Mesenchymal stem cell (in vitro differentiated cells and primary cell): ENCODE measurements around the gene SLFN12L.
"Not testable (repeated sequence)": the region's sequence is repeated elsewhere in the genome, so short reads cannot be mapped to it uniquely, and the experiment has no call there.

Source experiments
- DNase-seq: peaks from one replicate; pipeline ENCODE4 v3.0.0-alpha.2; 2013
- H2AFZ ChIP-seq: one replicate; pipeline ENCODE4 v1.6.1; 2013; ENCODE audit warnings: low read depth, mild to moderate bottlenecking, control low read depth, inconsistent platforms, low read length, moderate library complexity
- H2AK5ac ChIP-seq: 2 replicates; pipeline ENCODE4 v1.6.1; 2013; ENCODE audit warnings: low read length, moderate library complexity, mild to moderate bottlenecking, inconsistent platforms; ENCODE audit not compliant: severe bottlenecking
- H2BK120ac ChIP-seq: one replicate; pipeline ENCODE4 v1.6.1; 2013; ENCODE audit warnings: low read depth, mild to moderate bottlenecking, inconsistent platforms, low read length, moderate library complexity
- H2BK12ac ChIP-seq, 2 experiments: one replicate each; pipeline ENCODE4 v1.6.1; 2013; ENCODE audit warnings: inconsistent platforms in 2 of 2, low read length in 2 of 2, mild to moderate bottlenecking in 2 of 2, moderate library complexity in 2 of 2, control low read depth in 1 of 2
- H2BK15ac ChIP-seq: one replicate; pipeline ENCODE4 v1.6.1; 2013; ENCODE audit warnings: mild to moderate bottlenecking, low read depth, inconsistent platforms; ENCODE audit not compliant: poor library complexity, severe bottlenecking
- H2BK5ac ChIP-seq: 2 replicates; pipeline ENCODE4 v1.6.1; 2013; ENCODE audit warnings: low read depth, mild to moderate bottlenecking, low read length, control low read depth, inconsistent platforms; ENCODE audit not compliant: poor library complexity, severe bottlenecking
- H3K14ac ChIP-seq, 2 experiments: one replicate each; pipeline ENCODE4 v1.6.1; 2013; ENCODE audit warnings: inconsistent platforms in 2 of 2, low read length in 2 of 2, control low read depth in 1 of 2, mild to moderate bottlenecking in 1 of 2, moderate library complexity in 1 of 2
- H3K18ac ChIP-seq, 2 experiments: one replicate each; pipeline ENCODE4 v1.6.1; 2013; ENCODE audit warnings: inconsistent platforms in 2 of 2, low read length in 2 of 2, control low read depth in 1 of 2, low read depth in 1 of 2, mild to moderate bottlenecking in 1 of 2
- H3K23ac ChIP-seq, 2 experiments: one replicate each; pipeline ENCODE4 v1.6.1; 2013; ENCODE audit warnings: inconsistent platforms in 2 of 2, low read length in 2 of 2, mild to moderate bottlenecking in 2 of 2, moderate library complexity in 2 of 2, control low read depth in 1 of 2
- H3K27ac ChIP-seq: 2 replicates; pipeline ENCODE4 v1.5.1; 2013; ENCODE audit warnings: mild to moderate bottlenecking, moderate library complexity, low read length, control low read depth, inconsistent platforms; ENCODE audit not compliant: poor library complexity, severe bottlenecking
- H3K27me3 ChIP-seq, 2 experiments: 2 replicates each; pipeline versions ENCODE4 v1.6.1 to v1.7.0; 2013; ENCODE audit warnings: low read length in 2 of 2, mild to moderate bottlenecking in 2 of 2, moderate library complexity in 2 of 2, control low read depth in 1 of 2, inconsistent platforms in 1 of 2; ENCODE audit not compliant: control insufficient read depth in 1 of 2, insufficient read depth in 1 of 2
- H3K36me3 ChIP-seq, 2 experiments: 2 replicates each; pipeline versions ENCODE4 v1.6.1 to v1.7.0; 2013; ENCODE audit warnings: low read length in 2 of 2, control low read depth in 1 of 2, inconsistent platforms in 1 of 2, low read depth in 1 of 2, mild to moderate bottlenecking in 1 of 2; ENCODE audit not compliant: insufficient read depth in 2 of 2, control insufficient read depth in 1 of 2
- H3K4ac ChIP-seq, 2 experiments: one replicate each; pipeline ENCODE4 v1.6.1; 2013; ENCODE audit warnings: inconsistent platforms in 2 of 2, low read length in 2 of 2, mild to moderate bottlenecking in 2 of 2, moderate library complexity in 2 of 2, control low read depth in 1 of 2, low read depth in 1 of 2
- H3K4me1 ChIP-seq: 2 replicates; pipeline ENCODE4 v1.6.1; 2013; ENCODE audit warnings: low read depth, low read length, control low read depth; ENCODE audit not compliant: control insufficient read depth, insufficient read depth
- H3K4me2 ChIP-seq: 2 replicates; pipeline ENCODE4 v1.6.1; 2013; ENCODE audit warnings: low read length, mild to moderate bottlenecking, inconsistent platforms; ENCODE audit not compliant: poor library complexity, severe bottlenecking
- H3K4me3 ChIP-seq, 2 experiments: 2 replicates each; pipeline versions ENCODE4 v1.5.1 to v1.7.0; 2013; ENCODE audit warnings: low read length in 2 of 2, mild to moderate bottlenecking in 2 of 2, control low read depth in 1 of 2, low read depth in 1 of 2; ENCODE audit not compliant: insufficient read depth in 1 of 2
- H3K79me1 ChIP-seq: replicated peaks from 2 replicates; pipeline ENCODE4 v1.6.1; 2013; ENCODE audit warnings: mild to moderate bottlenecking, control low read depth, low read length, inconsistent platforms; ENCODE audit not compliant: poor library complexity, severe bottlenecking
- H3K9ac ChIP-seq: 2 replicates; pipeline ENCODE4 v1.7.0; 2013; ENCODE audit warnings: mild to moderate bottlenecking, low read length, moderate library complexity
- H3K9me3 ChIP-seq: 2 replicates; pipeline ENCODE4 v1.7.0; 2013; ENCODE audit warnings: mild to moderate bottlenecking, low read length; ENCODE audit not compliant: control insufficient read depth
- H4K8ac ChIP-seq: one replicate; pipeline ENCODE4 v1.6.1; 2013; ENCODE audit warnings: inconsistent platforms, mild to moderate bottlenecking, low read length, moderate library complexity
- H4K91ac ChIP-seq: one replicate; pipeline ENCODE4 v1.6.1; 2013; ENCODE audit warnings: mild to moderate bottlenecking, low read length, inconsistent platforms
- WGBS: methylation state at CpG from one replicate; pipeline ENCODE4 v1.1.7; 2013; ENCODE audit warnings: mixed read lengths; 5-methylcytosine and 5-hydroxymethylcytosine counted together

Gene SLFN12L

DNA sequence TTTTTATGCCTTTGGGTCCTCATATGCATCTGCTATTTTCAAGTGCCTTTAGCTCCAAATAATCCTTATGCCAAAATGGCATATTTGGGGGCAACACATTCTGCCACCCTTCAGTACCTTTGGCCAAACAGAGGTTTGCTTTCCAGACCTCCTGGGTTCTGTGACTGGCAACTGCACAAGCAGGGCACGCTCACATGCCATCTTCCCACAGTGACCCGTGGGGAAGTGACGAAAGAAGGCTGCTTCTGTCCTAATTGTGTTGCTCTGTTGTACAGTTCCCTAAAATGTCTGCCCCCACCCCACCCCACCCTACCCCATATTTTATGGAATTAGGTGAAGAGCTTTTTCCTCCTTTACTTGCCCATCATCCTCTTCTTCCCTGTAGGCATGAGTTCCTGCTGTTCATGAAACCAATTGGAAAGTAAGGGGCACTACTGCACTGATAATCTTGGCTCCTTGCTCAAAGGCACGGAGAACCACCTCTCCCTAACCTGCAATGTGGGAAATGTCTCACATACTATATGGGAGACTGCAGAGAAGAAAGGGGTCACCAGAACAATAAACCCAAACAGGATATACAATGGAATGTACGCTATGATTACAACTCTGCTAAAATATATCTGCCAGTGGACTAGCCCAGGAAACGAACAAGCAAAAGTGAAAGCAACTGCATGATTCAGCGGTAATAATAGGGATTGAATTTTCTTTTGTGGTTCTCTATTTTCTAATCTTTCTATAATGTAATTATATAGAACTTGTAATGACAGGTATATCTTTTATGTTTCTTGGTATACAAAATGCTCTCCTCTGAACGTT lies 3.3 kb upstream of the SLFN12L start:
- H4K8ac ChIP-seq, result peak overlapping the region; percentile 45
- peak overlapping the region; percentile 86 for H3K9ac ChIP-seq
- H2BK5ac ChIP-seq, result no peak overlapping the region
- H2BK12ac ChIP-seq, result no peak overlapping the region
- DNase-seq, result peak; percentile 53
- no peaks in the 10 kb centered on the region for H3K79me1 ChIP-seq
- 83% methylated on average over 1 of the region's 8 CpGs for WGBS
- no peak overlapping the region for H3K27ac ChIP-seq
- H3K23ac ChIP-seq, result no peak overlapping the region
- peak overlapping the region; percentile 43 for H4K91ac ChIP-seq
- H3K27me3 ChIP-seq, result peaks cover 0 to 14% of the 10 kb centered on the region in 2 experiments
- no peak overlapping the region for H3K14ac ChIP-seq
- peak overlapping the region in 1 of 2 experiments; percentile 68 for H3K4me3 ChIP-seq
- no peak overlapping the region for H2AFZ ChIP-seq
- no peak overlapping the region for H2AK5ac ChIP-seq
- H3K9me3 ChIP-seq, result no peaks in the 10 kb centered on the region
- H3K4me1 ChIP-seq, result no peaks in the 10 kb centered on the region
- no peak overlapping the region for H3K4ac ChIP-seq
- H3K4me2 ChIP-seq, result no peak overlapping the region
- no peak overlapping the region for H2BK15ac ChIP-seq
- H3K18ac ChIP-seq, result no peak overlapping the region
- H2BK120ac ChIP-seq, result no peak overlapping the region
- no peaks in the 10 kb centered on the region for H3K36me3 ChIP-seq

- H3K27ac ChIP-seq, result no peak overlapping the region
- 56% methylated on average over 4 of the region's 5 CpGs for WGBS
Measured at GRCh38 chr17:35539659-35540026, 2.2 kb upstream of the SLFN12L start.

GRCh38 chr17:35536664-35537171 lies 760 bp downstream of the SLFN12L start:
- Histone ChIP-seq H4K91ac (no peak overlapping the region), H2AFZ (no peak overlapping the region), H3K14ac (no peak overlapping the region), H3K9ac (no peak overlapping the region), H3K27me3 (peaks cover 0 to 9% of the 10 kb centered on the region in 2 experiments), H2BK12ac (no peak overlapping the region), H3K79me1 (no peaks in the 10 kb centered on the region), H3K4ac (no peak overlapping the region), H3K4me3 (no peak overlapping the region), H2BK5ac (no peak overlapping the region), H2BK120ac (no peak overlapping the region), H3K4me2 (no peak overlapping the region), H3K36me3 (no peaks in the 10 kb centered on the region), H2AK5ac (no peak overlapping the region), H3K23ac (no peak overlapping the region), H2BK15ac (no peak overlapping the region), H3K4me1 (no peaks in the 10 kb centered on the region), H4K8ac (no peak overlapping the region), H3K27ac (no peak overlapping the region), H3K9me3 (no peaks in the 10 kb centered on the region), H3K18ac (no peak overlapping the region)
- DNase-seq, result no peak
- WGBS, result 76% methylated on average over 13 of the region's 13 CpGs

More at GRCh38 chr17:35539659-35540026, 2.2 kb upstream of the SLFN12L start:
- Histone ChIP-seq H2BK120ac (no peak overlapping the region), H2BK5ac (no peak overlapping the region), H3K79me1 (no peaks in the 10 kb centered on the region), H4K8ac (no peak overlapping the region), H3K4ac (no peak overlapping the region), H3K4me3 (no peak overlapping the region), H3K4me1 (no peaks in the 10 kb centered on the region), H3K18ac (no peak overlapping the region), H3K9me3 (no peaks in the 10 kb centered on the region), H2AFZ (no peak overlapping the region), H3K23ac (no peak overlapping the region), H2BK15ac (no peak overlapping the region), H3K14ac (no peak overlapping the region), H3K9ac (peak overlapping the region; percentile 74), H4K91ac (no peak overlapping the region), H2AK5ac (no peak overlapping the region), H3K27me3 (peaks cover 0 to 9% of the 10 kb centered on the region in 2 experiments), H3K36me3 (no peaks in the 10 kb centered on the region), H2BK12ac (no peak overlapping the region), H3K4me2 (no peak overlapping the region)
- DNase-seq, result no peak

GRCh38 chr17:35535406-35535805 lies 2.1 kb downstream of the SLFN12L start:
- H3K4me2 ChIP-seq, H4K91ac ChIP-seq, H3K79me1 ChIP-seq, H3K27me3 ChIP-seq, H2BK5ac ChIP-seq, H3K9ac ChIP-seq, H3K23ac ChIP-seq, H3K4ac ChIP-seq, H2BK12ac ChIP-seq, H2BK120ac ChIP-seq, H3K14ac ChIP-seq, H2BK15ac ChIP-seq, H4K8ac ChIP-seq, H3K4me3 ChIP-seq, H2AFZ ChIP-seq, H3K18ac ChIP-seq, DNase-seq, H3K4me1 ChIP-seq, H3K9me3 ChIP-seq, H2AK5ac ChIP-seq, H3K36me3 ChIP-seq, H3K27ac ChIP-seq: not testable (repeated sequence)
- 87% methylated on average over 7 of the region's 9 CpGs for WGBS
